ENCODE measurements around the gene FMN1.

DNA sequence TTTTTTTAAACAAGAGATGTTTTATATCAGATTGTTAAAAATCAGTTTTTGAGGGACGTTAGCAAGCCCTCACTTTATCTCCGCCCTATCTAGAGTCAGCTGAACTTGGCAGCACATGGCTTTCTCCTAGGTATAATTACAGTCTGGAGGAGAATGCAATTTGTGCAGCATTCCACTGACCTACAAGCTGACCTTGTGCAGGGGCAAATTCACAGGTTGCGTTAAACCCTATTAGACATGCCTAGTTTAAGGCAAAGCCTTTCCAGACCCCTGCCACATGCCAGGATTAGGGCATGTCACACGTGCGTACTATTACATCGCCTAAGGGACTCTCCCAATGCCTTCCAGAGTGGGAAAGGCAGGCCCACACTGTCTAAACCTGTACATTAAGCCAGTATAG is 252.7 kb downstream of the FMN1 start:
- TF ChIP-seq, protein P1, sequence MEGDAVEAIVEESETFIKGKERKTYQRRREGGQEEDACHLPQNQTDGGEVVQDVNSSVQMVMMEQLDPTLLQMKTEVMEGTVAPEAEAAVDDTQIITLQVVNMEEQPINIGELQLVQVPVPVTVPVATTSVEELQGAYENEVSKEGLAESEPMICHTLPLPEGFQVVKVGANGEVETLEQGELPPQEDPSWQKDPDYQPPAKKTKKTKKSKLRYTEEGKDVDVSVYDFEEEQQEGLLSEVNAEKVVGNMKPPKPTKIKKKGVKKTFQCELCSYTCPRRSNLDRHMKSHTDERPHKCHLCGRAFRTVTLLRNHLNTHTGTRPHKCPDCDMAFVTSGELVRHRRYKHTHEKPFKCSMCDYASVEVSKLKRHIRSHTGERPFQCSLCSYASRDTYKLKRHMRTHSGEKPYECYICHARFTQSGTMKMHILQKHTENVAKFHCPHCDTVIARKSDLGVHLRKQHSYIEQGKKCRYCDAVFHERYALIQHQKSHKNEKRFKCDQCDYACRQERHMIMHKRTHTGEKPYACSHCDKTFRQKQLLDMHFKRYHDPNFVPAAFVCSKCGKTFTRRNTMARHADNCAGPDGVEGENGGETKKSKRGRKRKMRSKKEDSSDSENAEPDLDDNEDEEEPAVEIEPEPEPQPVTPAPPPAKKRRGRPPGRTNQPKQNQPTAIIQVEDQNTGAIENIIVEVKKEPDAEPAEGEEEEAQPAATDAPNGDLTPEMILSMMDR (conservative IDR thresholded peaks at IDR 0.05; ENCODE audit: low read depth, low read length) = no peak
- TF ChIP-seq EZH2 (IDR thresholded peaks at IDR 0.05; ENCODE audit: low read length, unreplicated experiment) (no peak), EZH2phosphoT487 (IDR thresholded peaks at IDR 0.05; ENCODE audit: borderline replicate concordance, low read length) (no peak)

Measured in PC-3 (cell line).